Erythroblast (primary cell): ENCODE results near the gene FAM174A.

Experiments
- GATA1 ChIP-seq: IDR thresholded peaks from 2 replicates; pipeline ENCODE4 v1.6.1; 2011; ENCODE audit warnings: low read depth, mild to moderate bottlenecking, control low read depth, low read length, moderate library complexity
- POLR2A ChIP-seq: IDR thresholded peaks from 2 replicates; pipeline ENCODE4 v1.6.1; 2011; ENCODE audit warnings: mild to moderate bottlenecking, low read length

GRCh38 chr5:100505984-100506670, 29.0 kb upstream of the FAM174A start:
- no peak for TF ChIP-seq POLR2A
- TF ChIP-seq GATA1 = no peak
